ENCODE data around the gene RTN3.
A peak's percentile ranks its signal among the peaks of the same experiment; 100 is the strongest.

The RTN3 gene

GRCh38 chr11:63738720-63739360 is 57.5 kb downstream of the RTN3 start:
- peak; percentile 53 for DNase-seq

- no peak for DNase-seq
Measured at GRCh38 chr11:63745304-63746170, 64.2 kb downstream of the RTN3 start.

- DNase-seq = no peak
Measured at GRCh38 chr11:63747011-63747410, 65.7 kb downstream of the RTN3 start.

- DNase-seq = no peak
Measured at GRCh38 chr11:63749624-63750023, 68.3 kb downstream of the RTN3 start.

- DNase-seq = no peak
Measured at GRCh38 chr11:63756919-63757761, 75.8 kb downstream of the RTN3 start.

GRCh38 chr11:63760487-63761079 is 79.3 kb downstream of the RTN3 start:
- DNase-seq = no peak

GRCh38 chr11:63761188-63761587 is 79.9 kb downstream of the RTN3 start:
- DNase-seq = peak; percentile 69

GRCh38 chr11:63761931-63762653 is 80.8 kb downstream of the RTN3 start:
- no peak for DNase-seq

GRCh38 chr11:63762654-63763495 is 81.6 kb downstream of the RTN3 start:
- no peak for DNase-seq

GRCh38 chr11:63763496-63764339 is 82.4 kb downstream of the RTN3 start:
- no peak for DNase-seq

- DNase-seq = no peak
Measured at GRCh38 chr11:63764340-63764678, 83.0 kb downstream of the RTN3 start.

GRCh38 chr11:63764679-63765647 is 83.7 kb downstream of the RTN3 start:
- no peak for DNase-seq

- DNase-seq = no peak
Measured at GRCh38 chr11:63765688-63766241, 84.5 kb downstream of the RTN3 start.

- no peak for DNase-seq
Measured at GRCh38 chr11:63766531-63767235, 85.4 kb downstream of the RTN3 start.

GRCh38 chr11:63767267-63767564 is 85.9 kb downstream of the RTN3 start:
- DNase-seq = no peak

- peak; percentile 84 for DNase-seq
Measured at GRCh38 chr11:63767565-63768236, 86.4 kb downstream of the RTN3 start.

- peak; percentile 63 for DNase-seq
Measured at GRCh38 chr11:63768237-63769041, 87.1 kb downstream of the RTN3 start, which contains the start of gene ZFTA. Gene ZFTA (minus strand): TSS chr11:63768775. CDS start chr11:63768622, 153 bp downstream.

All from NCI-H345 (cell line).